GM23338 (cell line): ENCODE data around the gene CCR6. TPM values are rescaled to one million over a fixed set of nuclear protein-coding genes. Genes with fewer than 3 reads are reported as not detected.

Experiments used
- ATAC-seq: fragments of 200-7000 bp; cut with Tn5 transposase; 3 replicates; pipeline ENCODE4 v1.9.1; 2020
- DNase-seq: peaks from one replicate; pipeline ENCODE4 v3.0.0-alpha.2; 2015; ENCODE audit warnings: low spot score
- H2AFZ ChIP-seq: fragments of 200-600 bp; sonication (generic); 2 replicates; pipeline ENCODE4 v1.8.0; 2016; ENCODE audit warnings: antibody characterized with exemption, mild to moderate bottlenecking, moderate library complexity
- H3F3A ChIP-seq: fragments of 200-600 bp; sonication (generic); replicated peaks from 2 replicates; pipeline ENCODE4 v1.8.0; 2017; ENCODE audit warnings: antibody characterized with exemption, mixed run types, low read depth
- H3K27ac ChIP-seq: fragments of 200-600 bp; sonication (generic); 2 replicates; pipeline ENCODE4 v1.6.1; 2016; ENCODE audit warnings: low read depth
- H3K27me3 ChIP-seq: fragments of 200-600 bp; sonication (generic); 2 replicates; pipeline ENCODE4 v1.8.0; 2016; ENCODE audit warnings: mild to moderate bottlenecking, mixed run types, moderate library complexity; ENCODE audit not compliant: insufficient read depth
- H3K36me3 ChIP-seq: fragments of 200-600 bp; sonication (generic); 2 replicates; pipeline ENCODE4 v1.8.0; 2016; ENCODE audit warnings: mild to moderate bottlenecking; ENCODE audit not compliant: insufficient read depth
- H3K4me1 ChIP-seq: fragments of 200-600 bp; sonication (generic); 2 replicates; pipeline ENCODE4 v1.8.0; 2016; ENCODE audit warnings: mild to moderate bottlenecking, moderate library complexity; ENCODE audit not compliant: insufficient read depth
- H3K4me2 ChIP-seq: fragments of 200-600 bp; sonication (generic); 2 replicates; pipeline ENCODE4 v1.7.1; 2017; ENCODE audit warnings: mixed run types
- H3K4me3 ChIP-seq: fragments of 200-600 bp; sonication (generic); 2 replicates; pipeline ENCODE4 v1.6.1; 2016; ENCODE audit warnings: mixed run types
- H3K79me2 ChIP-seq: fragments of 200-600 bp; sonication (generic); replicated peaks from 2 replicates; pipeline ENCODE4 v1.8.0; 2017; ENCODE audit warnings: mild to moderate bottlenecking; ENCODE audit not compliant: insufficient read depth
- H3K9me2 ChIP-seq: fragments of 200-600 bp; sonication (generic); 2 replicates; pipeline ENCODE4 v1.8.0; 2017; ENCODE audit not compliant: insufficient read depth
- H4K20me1 ChIP-seq: fragments of 200-600 bp; sonication (generic); replicated peaks from 2 replicates; pipeline ENCODE4 v1.8.0; 2017; ENCODE audit warnings: mild to moderate bottlenecking; ENCODE audit not compliant: insufficient read depth
- H3K27ac Mint-ChIP-seq: 2 replicates; pipeline ENCODE4 v1.8.0; 2020; ENCODE audit warnings: inconsistent platforms, mild to moderate bottlenecking, moderate library complexity, mixed read lengths
- H3K27me3 Mint-ChIP-seq: 3 replicates; pipeline ENCODE4 v1.8.0; 2022; ENCODE audit warnings: low read depth, mild to moderate bottlenecking, moderate library complexity, mixed read lengths, inconsistent platforms; ENCODE audit not compliant: insufficient read depth, poor library complexity
- H3K36me3 Mint-ChIP-seq: 3 replicates; pipeline ENCODE4 v1.8.0; 2021; ENCODE audit warnings: low read depth, mild to moderate bottlenecking, inconsistent platforms, moderate library complexity, mixed read lengths
- H3K4me1 Mint-ChIP-seq: 3 replicates; pipeline ENCODE4 v1.8.0; 2020; ENCODE audit warnings: mild to moderate bottlenecking, inconsistent platforms, mixed read lengths
- H3K4me3 Mint-ChIP-seq: 3 replicates; pipeline ENCODE4 v1.8.0; 2021; ENCODE audit warnings: moderate library complexity, mild to moderate bottlenecking, inconsistent platforms, mixed read lengths
- H3K9me3 Mint-ChIP-seq: 3 replicates; pipeline ENCODE4 v1.8.0; 2020; ENCODE audit warnings: moderate library complexity, mild to moderate bottlenecking, inconsistent platforms, mixed read lengths
- CREB1 ChIP-seq: fragments of 250-450 bp; sonication (Bioruptor Pico); IDR thresholded peaks from 2 replicates; pipeline ENCODE4 v1.5.0; 2020; ENCODE audit warnings: low read depth, mild to moderate bottlenecking, moderate library complexity
- EZH2 ChIP-seq: fragments of 200-600 bp; sonication (generic); IDR thresholded peaks from one replicate; pipeline ENCODE4 v1.8.0; 2017; ENCODE audit warnings: antibody characterized with exemption, mild to moderate bottlenecking, low read depth; ENCODE audit not compliant: unreplicated experiment
- EZH2phosphoT487 ChIP-seq: fragments of 200-600 bp; sonication (generic); IDR thresholded peaks from one replicate; pipeline ENCODE4 v1.8.1; 2018; ENCODE audit warnings: antibody characterized with exemption; ENCODE audit not compliant: unreplicated experiment
- JUNB ChIP-seq: IDR thresholded peaks from one replicate; pipeline ENCODE4 v1.6.1; 2016; ENCODE audit warnings: antibody characterized with exemption; ENCODE audit not compliant: unreplicated experiment
- NANOG ChIP-seq: IDR thresholded peaks from 2 replicates; pipeline ENCODE4 v1.6.1; 2016; ENCODE audit warnings: antibody characterized with exemption, borderline replicate concordance
- POLR2AphosphoS5 ChIP-seq: IDR thresholded peaks from 2 replicates; pipeline ENCODE4 v1.6.1; 2016; ENCODE audit warnings: antibody characterized with exemption, low read depth
- ZNF114 ChIP-seq: fragments of 250-450 bp; sonication (Bioruptor Pico); IDR thresholded peaks from 2 replicates; pipeline ENCODE4 v1.5.0; 2020; ENCODE audit warnings: mild to moderate bottlenecking, moderate library complexity
- ZNF462 ChIP-seq: fragments of 250-450 bp; sonication (Bioruptor Pico); IDR thresholded peaks from 2 replicates; pipeline ENCODE4 v1.5.0; 2020; ENCODE audit warnings: mild to moderate bottlenecking, moderate library complexity
- polyA plus RNA-seq: library from polyadenylated mRNA; unstranded; fragments of >200 nt; fragmentation: Nextera tagmentation; extraction: Ambion mirVana; gene quantifications from 2 replicates; pipeline ENCODE4 v1.2.1, GENCODE V29; 2016
- total RNA-seq: library from RNA; depleted of rRNA; stranded (reverse); fragments of >200 nt; shearing (Covaris generic); gene quantifications from 2 replicates; pipeline ENCODE4 v1.2.3, GENCODE V29; 2014
- TF ChIP-seq, protein P1 (sequence below): IDR thresholded peaks from 2 replicates; pipeline ENCODE4 v1.6.1; 2016; ENCODE audit warnings: antibody characterized with exemption
- TF ChIP-seq, protein P2 (sequence below), 2 experiments: fragments of 200-600 bp in 1 of 2; sonication (generic) in 1 of 2; conservative IDR thresholded peaks; 2 replicates each; pipeline versions ENCODE4 v1.5.1 to v1.6.1; 2016 to 2017; ENCODE audit warnings: antibody characterized with exemption in 2 of 2, low read depth in 2 of 2, mild to moderate bottlenecking in 2 of 2, moderate library complexity in 1 of 2

Gene CCR6
- total and polyA plus RNA-seq, 2 experiments from 2014 or later: not detected

DNA sequence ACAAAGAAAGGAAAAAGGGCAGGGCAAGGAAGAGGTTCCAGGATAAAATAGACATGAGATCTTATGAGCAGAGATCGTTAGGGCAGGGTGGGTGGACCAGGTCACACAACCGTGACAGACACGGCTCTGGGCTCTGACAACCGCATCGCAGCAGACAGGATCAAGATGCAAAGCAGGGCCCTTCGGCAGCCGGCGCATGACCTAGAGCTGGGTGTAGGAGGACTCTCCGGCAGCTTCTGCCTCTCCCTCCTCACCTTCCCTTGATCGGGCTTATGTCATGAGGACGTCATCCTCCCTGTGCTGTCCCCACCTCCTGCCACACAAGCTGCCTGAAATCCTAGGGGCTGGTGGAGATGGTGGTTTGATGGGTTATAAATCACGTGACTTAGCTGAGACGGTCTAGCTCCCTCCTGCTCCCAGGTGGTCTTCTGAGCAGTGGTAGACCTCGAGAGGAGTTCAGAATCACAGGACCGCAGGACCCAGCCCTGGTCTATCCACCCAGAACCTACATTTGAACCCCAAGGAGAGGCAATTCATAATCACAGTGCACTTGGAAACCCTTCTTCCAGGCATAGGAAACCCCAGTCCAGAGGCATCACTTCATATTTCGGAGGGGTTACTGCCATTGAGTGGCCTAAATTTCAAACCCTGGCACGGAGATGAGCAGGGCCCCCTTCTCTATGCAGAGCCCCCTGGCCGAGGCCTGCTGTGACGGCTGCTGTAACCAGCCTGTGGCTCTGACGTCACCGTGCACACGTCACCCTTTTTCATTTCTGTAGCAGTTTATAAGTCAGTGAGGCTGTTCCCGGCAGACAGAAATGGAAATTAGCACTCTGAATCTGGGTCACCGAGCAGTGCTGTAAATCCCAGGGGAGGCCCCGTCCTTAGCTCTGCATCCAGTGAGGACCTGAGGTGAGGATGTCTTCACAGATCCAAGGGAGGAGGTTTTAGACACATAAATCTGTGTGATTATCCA lies 8.7 kb upstream of the CCR6 start:
- ATAC-seq (no peak), DNase-seq (no peak)
- Mint-ChIP-seq H3K27ac (no peak overlapping the region), H3K36me3 (no peaks in the 10 kb centered on the region; the same call in 2 of the 3 replicates), H3K4me3 (no peak overlapping the region), H3K9me3 (no peaks in the 10 kb centered on the region), H3K27me3 (peaks cover 3% of the 10 kb centered on the region), H3K4me1 (peaks cover 14% of the 10 kb centered on the region)
- no peak overlapping the region for H3K4me3 ChIP-seq
- no peaks in the 10 kb centered on the region for H3K27me3 ChIP-seq
- no peak overlapping the region for H2AFZ ChIP-seq
- TF ChIP-seq, protein P1, sequence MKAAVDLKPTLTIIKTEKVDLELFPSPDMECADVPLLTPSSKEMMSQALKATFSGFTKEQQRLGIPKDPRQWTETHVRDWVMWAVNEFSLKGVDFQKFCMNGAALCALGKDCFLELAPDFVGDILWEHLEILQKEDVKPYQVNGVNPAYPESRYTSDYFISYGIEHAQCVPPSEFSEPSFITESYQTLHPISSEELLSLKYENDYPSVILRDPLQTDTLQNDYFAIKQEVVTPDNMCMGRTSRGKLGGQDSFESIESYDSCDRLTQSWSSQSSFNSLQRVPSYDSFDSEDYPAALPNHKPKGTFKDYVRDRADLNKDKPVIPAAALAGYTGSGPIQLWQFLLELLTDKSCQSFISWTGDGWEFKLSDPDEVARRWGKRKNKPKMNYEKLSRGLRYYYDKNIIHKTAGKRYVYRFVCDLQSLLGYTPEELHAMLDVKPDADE: no peak
- no peak for TF ChIP-seq EZH2phosphoT487
- TF ChIP-seq EZH2: no peak
- TF ChIP-seq ZNF462 (CRISPR knock-in tag): no peak
- no peak for TF ChIP-seq JUNB
- no peak for TF ChIP-seq NANOG
- TF ChIP-seq, protein P2, sequence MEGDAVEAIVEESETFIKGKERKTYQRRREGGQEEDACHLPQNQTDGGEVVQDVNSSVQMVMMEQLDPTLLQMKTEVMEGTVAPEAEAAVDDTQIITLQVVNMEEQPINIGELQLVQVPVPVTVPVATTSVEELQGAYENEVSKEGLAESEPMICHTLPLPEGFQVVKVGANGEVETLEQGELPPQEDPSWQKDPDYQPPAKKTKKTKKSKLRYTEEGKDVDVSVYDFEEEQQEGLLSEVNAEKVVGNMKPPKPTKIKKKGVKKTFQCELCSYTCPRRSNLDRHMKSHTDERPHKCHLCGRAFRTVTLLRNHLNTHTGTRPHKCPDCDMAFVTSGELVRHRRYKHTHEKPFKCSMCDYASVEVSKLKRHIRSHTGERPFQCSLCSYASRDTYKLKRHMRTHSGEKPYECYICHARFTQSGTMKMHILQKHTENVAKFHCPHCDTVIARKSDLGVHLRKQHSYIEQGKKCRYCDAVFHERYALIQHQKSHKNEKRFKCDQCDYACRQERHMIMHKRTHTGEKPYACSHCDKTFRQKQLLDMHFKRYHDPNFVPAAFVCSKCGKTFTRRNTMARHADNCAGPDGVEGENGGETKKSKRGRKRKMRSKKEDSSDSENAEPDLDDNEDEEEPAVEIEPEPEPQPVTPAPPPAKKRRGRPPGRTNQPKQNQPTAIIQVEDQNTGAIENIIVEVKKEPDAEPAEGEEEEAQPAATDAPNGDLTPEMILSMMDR (conservative IDR thresholded peaks at IDR 0.05; ENCODE audit: low read depth in 2 of 2): no peak
- TF ChIP-seq CREB1 (CRISPR knock-in tag): no peak
- no peak for TF ChIP-seq POLR2AphosphoS5
- TF ChIP-seq ZNF114: no peak
- no peaks in the 10 kb centered on the region; the same call in 1 of the 2 replicates for H3K4me1 ChIP-seq
- H3K9me2 ChIP-seq: no peaks in the 10 kb centered on the region
- no peaks in the 10 kb centered on the region for H3F3A ChIP-seq
- no peak overlapping the region for H3K27ac ChIP-seq
- no peaks in the 10 kb centered on the region for H3K36me3 ChIP-seq
- H3K4me2 ChIP-seq: no peak overlapping the region
- no peaks in the 10 kb centered on the region for H4K20me1 ChIP-seq
- no peaks in the 10 kb centered on the region for H3K79me2 ChIP-seq
